MCF 10A (cell line): ENCODE measurements around the gene SIX2. TPM values are rescaled to one million over a fixed set of nuclear protein-coding genes. Genes with fewer than 3 reads are reported as not detected.

Source experiments
- BruUV-seq: library from RNA; stranded (reverse); fragments of 400-500 nt; replicated peaks from 2 replicates; lab custom pipeline; 2021; lab: Mats Ljungman, UMichigan
- CTCF ChIA-PET: fragments of 300-600 bp; sonication (Branson Sonifier 250); formaldehyde crosslinking; extraction: SDS; loops from one replicate; lab custom pipeline; 2021; ENCODE audit warnings: antibody characterized with exemption, inconsistent platforms; lab: Yijun Ruan, JAX
- POLR2A ChIA-PET: fragments of 300-600, 350-650 bp; sonication (Branson Sonifier 250); formaldehyde crosslinking; extraction: SDS; loops from one replicate; lab custom pipeline; 2020; ENCODE audit warnings: antibody characterized with exemption, inconsistent platforms; lab: Yijun Ruan, JAX
- DNase-seq: peaks from one replicate; pipeline ENCODE4 v3.0.0-alpha.2; 2018; ENCODE audit not compliant: unreplicated experiment
- H3K27ac Mint-ChIP-seq: one replicate; pipeline ENCODE4 v1.8.0; 2022; ENCODE audit warnings: mild to moderate bottlenecking, low read depth, mixed read lengths; ENCODE audit not compliant: unreplicated experiment
- H3K27me3 Mint-ChIP-seq: one replicate; pipeline ENCODE4 v1.8.0; 2022; ENCODE audit warnings: mixed read lengths; ENCODE audit not compliant: insufficient read depth, unreplicated experiment
- H3K36me3 Mint-ChIP-seq: one replicate; pipeline ENCODE4 v1.8.0; 2022; ENCODE audit warnings: mild to moderate bottlenecking, moderate library complexity, mixed read lengths; ENCODE audit not compliant: insufficient read depth, unreplicated experiment
- H3K4me1 Mint-ChIP-seq: one replicate; pipeline ENCODE4 v1.8.0; 2022; ENCODE audit warnings: mixed read lengths; ENCODE audit not compliant: insufficient read depth, unreplicated experiment
- H3K4me3 Mint-ChIP-seq: one replicate; pipeline ENCODE4 v1.8.0; 2022; ENCODE audit warnings: mild to moderate bottlenecking, moderate library complexity, mixed read lengths; ENCODE audit not compliant: unreplicated experiment
- H3K9me3 Mint-ChIP-seq: one replicate; pipeline ENCODE4 v1.8.0; 2022; ENCODE audit warnings: mixed read lengths; ENCODE audit not compliant: unreplicated experiment
- CTCF ChIP-seq: fragments of 200-600 bp; IDR thresholded peaks from one replicate; pipeline ENCODE4 v1.8.0; 2022; ENCODE audit warnings: antibody characterized with exemption, mild to moderate bottlenecking; ENCODE audit not compliant: unreplicated experiment
- intact Hi-C: fragments of 100-400 bp; cut with micrococcal nuclease; formaldehyde crosslinking; loops from 2 replicates; pipeline ENCODE4 v1.14.1; 2022
- total RNA-seq: library from RNA; stranded (reverse); gene quantifications from 2 replicates; pipeline ENCODE4 v1.2.3, GENCODE V29; 2022

Gene SIX2
- total RNA-seq, 1 experiment from 2014 or later, result 1.2 TPM

- no TSS peak for BruUV-seq
- Mint-ChIP-seq H3K4me1 (peaks cover 5% of the 10 kb centered on the region), H3K27me3 (no peaks in the 10 kb centered on the region), H3K36me3 (no peaks in the 10 kb centered on the region), H3K9me3 (no peaks in the 10 kb centered on the region), H3K27ac (no peak overlapping the region), H3K4me3 (no peak overlapping the region)
- intact Hi-C loops, result no loop called here
- ChIA-PET CTCF (interaction anchor here (0.6 to 2.4 kb wide), 6 partner anchors 9 to 912 kb away, joined by 3 to 11 read pairs (median 4); no protein-coding TSS in a partner anchor), POLR2A (no interaction called here)
- TF ChIP-seq CTCF, result no peak
- no peak for DNase-seq
These were observed 33.4 kb downstream of the SIX2 start for GRCh38 chr2:44975571-44976450.

GRCh38 chr2:44974064-44974715, 35.1 kb downstream of the SIX2 start:
- POLR2A ChIA-PET, result interaction anchor here (0.7 kb wide), 1 partner anchor 9 kb away, joined by 3 read pairs; no protein-coding TSS in a partner anchor
- H3K9me3 Mint-ChIP-seq, result no peaks in the 10 kb centered on the region
- no peak overlapping the region for H3K27ac Mint-ChIP-seq
- H3K27me3 Mint-ChIP-seq, result no peaks in the 10 kb centered on the region
- H3K4me3 Mint-ChIP-seq, result no peak overlapping the region
- no TSS peak for BruUV-seq
- CTCF ChIA-PET, result interaction anchor here (0.6 to 1.5 kb wide), 6 partner anchors 12 to 584 kb away, joined by 3 to 4 read pairs (median 3); no protein-coding TSS in a partner anchor
- intact Hi-C loops, result loop anchor here (1.0 to 5.0 kb wide), 3 partner anchors 495 to 930 kb away; no protein-coding TSS in a partner anchor
- no peaks in the 10 kb centered on the region for H3K36me3 Mint-ChIP-seq
- peak; percentile 77 for DNase-seq
- H3K4me1 Mint-ChIP-seq, result peaks cover 5% of the 10 kb centered on the region
- peak; percentile 63 for TF ChIP-seq CTCF

GRCh38 chr2:44972771-44973535, 36.3 kb downstream of the SIX2 start:
- H3K27ac Mint-ChIP-seq, result no peak overlapping the region
- BruUV-seq, result no TSS peak
- ChIA-PET CTCF (interaction anchor here (0.6 to 4.1 kb wide), 9 partner anchors 8 to 582 kb away, joined by 3 to 23 read pairs (median 4); no protein-coding TSS in a partner anchor), POLR2A (no interaction called here)
- no peak for TF ChIP-seq CTCF
- no peak for DNase-seq
- H3K36me3 Mint-ChIP-seq, result no peaks in the 10 kb centered on the region
- H3K9me3 Mint-ChIP-seq, result no peaks in the 10 kb centered on the region
- no peaks in the 10 kb centered on the region for H3K27me3 Mint-ChIP-seq
- intact Hi-C loops, result loop anchor here (5.0 kb wide), 1 partner anchor 581 kb away; no protein-coding TSS in a partner anchor
- H3K4me3 Mint-ChIP-seq, result no peak overlapping the region
- H3K4me1 Mint-ChIP-seq, result peaks cover 5% of the 10 kb centered on the region
